ENCODE results near the gene NAA50.

DNA sequence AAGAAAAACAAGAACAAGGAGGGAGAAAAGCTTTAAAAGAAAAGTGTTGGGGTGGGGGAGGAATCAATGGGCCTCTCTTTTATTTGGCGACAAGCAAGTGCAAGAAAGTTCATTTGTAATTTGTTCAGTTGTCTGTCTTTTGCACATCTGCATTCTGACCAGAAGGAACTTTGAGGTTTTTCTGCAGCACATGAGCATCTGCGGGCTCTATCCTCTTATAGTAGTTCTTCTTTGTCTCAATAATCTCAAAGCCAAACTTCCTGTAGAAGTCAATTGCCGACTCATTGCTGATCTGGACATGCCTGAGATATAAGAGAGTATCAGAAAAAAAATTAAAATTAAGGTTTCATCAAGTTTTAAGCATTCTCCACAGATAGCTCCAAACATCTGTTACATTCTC lies 24.4 kb downstream of the NAA50 start:
- TF ChIP-seq, protein P1, sequence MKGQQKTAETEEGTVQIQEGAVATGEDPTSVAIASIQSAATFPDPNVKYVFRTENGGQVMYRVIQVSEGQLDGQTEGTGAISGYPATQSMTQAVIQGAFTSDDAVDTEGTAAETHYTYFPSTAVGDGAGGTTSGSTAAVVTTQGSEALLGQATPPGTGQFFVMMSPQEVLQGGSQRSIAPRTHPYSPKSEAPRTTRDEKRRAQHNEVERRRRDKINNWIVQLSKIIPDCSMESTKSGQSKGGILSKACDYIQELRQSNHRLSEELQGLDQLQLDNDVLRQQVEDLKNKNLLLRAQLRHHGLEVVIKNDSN (IDR thresholded peaks at IDR 0.05; ENCODE audit: borderline replicate concordance, extremely low read length, insufficient read depth, low read depth, low read length): no peak
- no peak for TF ChIP-seq RAD51 (IDR thresholded peaks at IDR 0.05)
- no peak for TF ChIP-seq PAX5 (IDR thresholded peaks at IDR 0.05; ENCODE audit: borderline replicate concordance, low read depth, low read length)
- TF ChIP-seq MYC (IDR thresholded peaks at IDR 0.05; ENCODE audit: insufficient read depth, insufficient read length, insufficient replicate concordance, low read length, severe bottlenecking): no peak
- TF ChIP-seq SIN3A (IDR thresholded peaks at IDR 0.05; ENCODE audit: low read depth, low read length): no peak

Data from GM12878 (cell line).